GM12892 (cell line): ENCODE data around the gene RPL32.

Source experiments
- POLR2A ChIP-seq: IDR thresholded peaks from 2 replicates; pipeline ENCODE4 v1.6.1; 2011; ENCODE audit warnings: low read depth, low read length, control low read depth
- POLR2AphosphoS5 ChIP-seq: IDR thresholded peaks from 2 replicates; pipeline ENCODE4 v1.6.1; 2011; ENCODE audit warnings: low read depth, low read length, control low read depth

- no peak for TF ChIP-seq POLR2A
- no peak for TF ChIP-seq POLR2AphosphoS5
Measured at GRCh38 chr3:12816521-12817342, 24.6 kb downstream of the RPL32 start.
